Measurements from ENCODE around the gene AUNIP. TPM values are rescaled to one million over a fixed set of nuclear protein-coding genes. Genes with fewer than 3 reads are reported as not detected.

AUNIP gene
- total RNA-seq, 4 donors from 2014 or later = not detected

- 92 to 95% methylated on average over 23 to 25 of the region's 25 CpGs for WGBS, 2 donors
- Histone ChIP-seq H3K27ac (no peak overlapping the region), H3K4me3 (replicated peaks in 1 of 3) (no peak overlapping the region), H3K36me3 (peaks cover 0 to 4% of the 10 kb centered on the region in 2 donors), H3K4me1 (peaks cover 5 to 14% of the 10 kb centered on the region in 2 donors), H3K27me3 (no peaks in the 10 kb centered on the region), H3K9me3 (no peaks in the 10 kb centered on the region)
- intact Hi-C loops (cut with DNase I) = no loop called here
- TF ChIP-seq CTCF (IDR thresholded peaks at IDR 0.05) (no peak), POLR2A (IDR thresholded peaks at IDR 0.05) (no peak)
- DNase-seq = no peak
These were observed 4.4 kb upstream of the AUNIP start for GRCh38 chr1:25863486-25864262.

DNA sequence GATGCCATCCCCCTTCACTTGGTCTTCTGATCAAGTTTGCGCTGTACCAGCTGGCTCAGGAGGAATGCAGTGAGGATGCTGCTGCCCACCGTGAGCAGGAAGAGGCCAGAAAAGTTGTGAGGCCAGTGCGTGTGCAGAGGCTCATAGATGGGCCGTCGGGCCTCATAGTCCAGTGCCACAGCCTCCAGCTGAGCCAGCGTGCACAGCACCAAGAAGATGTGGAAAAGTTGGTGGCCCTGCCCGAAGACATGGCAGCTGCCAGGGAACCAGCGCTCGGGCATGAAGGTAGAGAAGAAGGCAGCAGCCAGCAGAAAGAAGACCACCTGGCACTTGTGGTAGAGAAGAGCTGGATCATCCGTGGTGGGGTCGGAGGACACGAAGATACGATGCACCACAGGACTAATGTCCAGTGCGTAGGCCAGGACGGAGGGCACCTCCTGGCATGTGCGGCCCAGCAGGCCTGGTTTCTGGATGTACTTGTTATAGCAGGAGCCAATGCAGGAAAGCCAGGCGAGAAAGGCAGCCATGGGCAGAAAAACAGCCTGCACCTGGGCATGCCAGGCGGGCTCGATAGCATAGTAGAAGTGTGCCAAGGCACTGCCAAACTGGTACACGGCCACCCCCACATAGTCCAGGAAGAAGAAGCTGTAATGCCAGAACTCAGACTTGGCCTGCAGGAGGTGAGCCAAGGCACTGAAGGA, 3.7 kb upstream of the AUNIP start:
- H3K27ac ChIP-seq = no peak overlapping the region
- no peak for DNase-seq
- H3K36me3 ChIP-seq = peaks cover 0 to 4% of the 10 kb centered on the region in 2 donors
- no peaks in the 10 kb centered on the region for H3K9me3 ChIP-seq
- peaks cover 6 to 15% of the 10 kb centered on the region in 2 donors for H3K4me1 ChIP-seq
- H3K27me3 ChIP-seq = no peaks in the 10 kb centered on the region
- no peak overlapping the region for H3K4me3 ChIP-seq (replicated peaks in 1 of 3)
- TF ChIP-seq POLR2A (IDR thresholded peaks at IDR 0.05) = no peak
- TF ChIP-seq CTCF (IDR thresholded peaks at IDR 0.05) = no peak
- 94 to 96% methylated on average over 20 of the region's 20 CpGs for WGBS, 2 donors
- intact Hi-C loops (cut with DNase I) = no loop called here

DNA sequence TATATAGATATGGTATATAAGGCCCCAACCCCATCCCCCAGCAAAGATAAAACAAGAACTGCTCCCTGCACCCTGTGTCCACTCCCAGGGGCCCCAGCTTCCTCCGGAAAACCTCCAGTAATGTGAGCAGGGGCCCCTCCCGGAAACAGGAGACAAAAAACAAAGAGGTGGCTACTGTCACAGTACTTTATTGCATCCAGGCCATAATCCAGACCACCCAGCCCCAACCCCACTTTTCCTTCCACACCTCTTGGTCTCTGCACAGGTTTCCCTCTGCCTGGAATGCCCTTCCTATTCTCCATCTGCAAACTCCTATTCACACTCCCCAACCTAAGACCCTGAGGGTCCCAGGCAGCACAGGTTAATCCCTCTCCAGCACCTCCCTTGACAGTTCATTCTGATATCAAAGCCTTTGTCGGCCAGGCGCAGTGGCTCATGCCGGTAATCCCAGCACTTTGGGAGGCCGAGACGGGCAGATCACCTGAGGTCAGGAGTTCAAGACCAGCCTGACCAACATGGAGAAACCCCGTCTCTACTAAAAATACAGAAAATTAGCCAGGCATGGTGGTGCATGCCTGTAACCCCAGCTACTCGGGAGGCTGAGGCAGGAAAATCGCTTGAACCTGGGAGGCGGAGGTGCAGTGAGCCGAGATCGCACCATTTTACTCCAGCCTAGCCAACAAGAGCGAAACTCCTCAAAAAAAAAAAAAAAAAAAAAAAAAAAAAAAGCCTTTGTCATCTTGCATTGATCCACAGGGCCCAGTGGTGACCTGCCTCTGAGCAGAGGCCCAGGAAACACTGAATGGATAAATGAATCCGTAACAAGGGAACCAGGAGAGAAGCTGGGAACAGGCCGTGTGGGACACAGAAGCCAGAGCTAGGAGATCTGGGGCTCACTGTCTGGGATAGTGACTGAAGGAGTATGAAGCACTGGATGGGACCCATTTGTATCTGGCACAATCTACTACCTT, 2.3 kb upstream of the AUNIP start:
- Histone ChIP-seq H3K36me3 (peaks cover 0 to 4% of the 10 kb centered on the region in 2 donors), H3K27ac (no peak overlapping the region), H3K27me3 (no peaks in the 10 kb centered on the region), H3K4me3 (replicated peaks in 1 of 3) (no peak overlapping the region), H3K9me3 (no peaks in the 10 kb centered on the region), H3K4me1 (peaks cover 6 to 15% of the 10 kb centered on the region in 2 donors)
- TF ChIP-seq POLR2A (IDR thresholded peaks at IDR 0.05) (no peak), CTCF (IDR thresholded peaks at IDR 0.05) (no peak)
- 77 to 80% methylated on average over 16 of the region's 16 CpGs for WGBS, 2 donors
- no peak for DNase-seq
- intact Hi-C loops (cut with DNase I) = no loop called here

DNA sequence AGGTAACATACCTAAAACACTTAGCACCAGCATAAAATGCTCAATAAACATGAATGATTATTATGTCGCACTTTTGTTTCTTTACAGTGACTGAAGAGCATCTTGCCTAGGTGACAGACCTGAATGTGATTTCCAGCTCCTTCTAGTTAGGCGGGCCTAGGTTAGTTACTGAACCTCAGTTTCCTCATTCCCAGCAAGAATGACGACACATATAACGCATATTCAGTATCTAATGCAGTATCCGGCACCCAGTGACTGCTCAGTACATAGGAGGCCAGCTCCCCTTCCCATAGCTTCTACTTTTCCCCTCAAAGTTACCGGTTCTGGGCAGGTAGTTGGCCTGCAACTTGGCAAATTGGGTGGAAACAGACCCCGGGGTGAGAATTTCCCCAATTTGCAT, 763 bp downstream of the AUNIP start:
- intact Hi-C loops (cut with DNase I) = no loop called here
- H3K4me3 ChIP-seq (replicated peaks in 1 of 3) = no peak overlapping the region
- 42 to 48% methylated on average over 7 of the region's 7 CpGs for WGBS, 2 donors

More for the DNA sequence above, 763 bp downstream of the AUNIP start:
- H3K36me3 ChIP-seq = peaks cover 0 to 4% of the 10 kb centered on the region in 2 donors
- H3K9me3 ChIP-seq = no peaks in the 10 kb centered on the region
- H3K27ac ChIP-seq = no peak overlapping the region
- DNase-seq = no peak
- peaks cover 6 to 15% of the 10 kb centered on the region in 2 donors for H3K4me1 ChIP-seq
- TF ChIP-seq POLR2A (IDR thresholded peaks at IDR 0.05) (no peak), CTCF (IDR thresholded peaks at IDR 0.05) (no peak)
- H3K27me3 ChIP-seq = no peaks in the 10 kb centered on the region
